Muscle of back (tissue), 11 donors: Measurements from ENCODE around the gene PLSCR3. TPM values are rescaled to one million over a fixed set of nuclear protein-coding genes. Genes with fewer than 3 reads are reported as not detected.

Experiments
- DNase-seq, 3 donors: peaks; one replicate each; pipeline versions ENCODE4 v3.0.0 to v3.0.0-alpha.2; 2013
- polyA plus RNA-seq, 10 donors: library from polyadenylated mRNA; unstranded; fragments of 120-200 nt; gene quantifications; one replicate each; pipeline ENCODE4 v1.2.1, GENCODE V29; 2013; ENCODE audit not compliant: insufficient read length in 10 of 10

Gene PLSCR3
- polyA plus RNA-seq, 10 donors, result 20.4 to 35.0 (median 27.2) TPM

- no peak for DNase-seq
Measured at GRCh38 chr17:7427549-7427948, 33.2 kb upstream of the PLSCR3 start.

GRCh38 chr17:7426896-7427489 lies 32.7 kb upstream of the PLSCR3 start:
- no peak for DNase-seq

GRCh38 chr17:7426203-7426863 lies 32.0 kb upstream of the PLSCR3 start:
- DNase-seq, result no peak

GRCh38 chr17:7425756-7426155 lies 31.4 kb upstream of the PLSCR3 start:
- DNase-seq, result no peak

GRCh38 chr17:7425316-7425715 lies 31.0 kb upstream of the PLSCR3 start, which contains the start of gene SPEM2:
Gene SPEM2 (plus strand): TSS chr17:7425616. CDS start chr17:7425689, 73 bp downstream.
- DNase-seq, result no peak

- no peak for DNase-seq
Measured at GRCh38 chr17:7423679-7424078, 29.4 kb upstream of the PLSCR3 start.

GRCh38 chr17:7421186-7421585 lies 26.9 kb upstream of the PLSCR3 start:
- DNase-seq, result no peak

- no peak for DNase-seq
Measured at GRCh38 chr17:7419819-7420610, 25.7 kb upstream of the PLSCR3 start, which contains the start of gene SPEM1. Gene SPEM1 (plus strand): TSS chr17:7420324. CDS start chr17:7420385, 61 bp downstream.

GRCh38 chr17:7418472-7419152 lies 24.3 kb upstream of the PLSCR3 start:
- DNase-seq, result no peak

GRCh38 chr17:7417056-7417655 lies 22.8 kb upstream of the PLSCR3 start:
- DNase-seq, result no peak

GRCh38 chr17:7416323-7416722 lies 22.0 kb upstream of the PLSCR3 start:
- no peak for DNase-seq

GRCh38 chr17:7415784-7416183 lies 21.5 kb upstream of the PLSCR3 start:
- no peak for DNase-seq

GRCh38 chr17:7414837-7415236 lies 20.5 kb upstream of the PLSCR3 start:
- DNase-seq, result no peak

GRCh38 chr17:7413346-7413985 lies 19.1 kb upstream of the PLSCR3 start:
- DNase-seq, result no peak

- no peak for DNase-seq
Measured at GRCh38 chr17:7411427-7411750, 17.1 kb upstream of the PLSCR3 start.

GRCh38 chr17:7410634-7411426 lies 16.5 kb upstream of the PLSCR3 start:
- no peak for DNase-seq

GRCh38 chr17:7409716-7410115 lies 15.4 kb upstream of the PLSCR3 start:
- no peak for DNase-seq

- no peak for DNase-seq
Measured at GRCh38 chr17:7408863-7409262, 14.5 kb upstream of the PLSCR3 start.

GRCh38 chr17:7408252-7408727 lies 14.0 kb upstream of the PLSCR3 start:
- no peak for DNase-seq

- no peak for DNase-seq
Measured at GRCh38 chr17:7407485-7408251, 13.3 kb upstream of the PLSCR3 start, which contains the start of gene NLGN2. Gene NLGN2 (plus strand): TSS chr17:7407845. CDS start chr17:7408256, 411 bp downstream.
